HepG2 (cell line): ENCODE measurements around the gene BLCAP. TPM values are rescaled to one million over a fixed set of nuclear protein-coding genes. Genes with fewer than 3 reads are reported as not detected.

Experiments
- EHMT2 ChIP-seq: fragments of 200-600 bp; sonication (generic); IDR thresholded peaks from 2 replicates; pipeline ENCODE4 v1.7.0; 2017; ENCODE audit warnings: antibody characterized with exemption, low read depth, low read length, borderline replicate concordance
- ELF4 ChIP-seq: sonication (generic); formaldehyde crosslinking; IDR thresholded peaks from 2 replicates; pipeline ENCODE4 v1.5.0; 2020; ENCODE audit warnings: missing genetic modification reagents, mild to moderate bottlenecking, moderate library complexity, borderline replicate concordance
- GATA4 ChIP-seq: sonication (generic); IDR thresholded peaks from 2 replicates; pipeline ENCODE4 v1.6.1; 2016; ENCODE audit warnings: antibody characterized with exemption, low read depth, borderline replicate concordance
- KDM5A ChIP-seq: fragments of 200-600 bp; sonication (generic); IDR thresholded peaks from 2 replicates; pipeline ENCODE4 v1.7.0; 2018; ENCODE audit warnings: antibody characterized with exemption, mild to moderate bottlenecking, low read length, borderline replicate concordance
- KMT2B ChIP-seq: IDR thresholded peaks from 2 replicates; pipeline ENCODE4 v1.6.1; 2016; ENCODE audit warnings: missing genetic modification reagents, missing compliant biosample characterization
- NR2F2 ChIP-seq: IDR thresholded peaks from 2 replicates; pipeline ENCODE4 v1.6.1; 2012; ENCODE audit warnings: low read depth, inconsistent platforms, borderline replicate concordance
- SP1 ChIP-seq, 2 experiments: fragments of 450-650 bp in 1 of 2; sonication (generic) in 1 of 2; formaldehyde crosslinking in 1 of 2; IDR thresholded peaks; 2 replicates each; pipeline versions ENCODE4 v1.4.0 to v1.6.1; 2016 to 2020; ENCODE audit warnings: missing genetic modification reagents in 1 of 2
- THAP7 ChIP-seq: sonication (generic); formaldehyde crosslinking; IDR thresholded peaks from 2 replicates; pipeline ENCODE4 v1.8.1; 2023; ENCODE audit warnings: mild to moderate bottlenecking, missing genetic modification reagents
- ZKSCAN8 ChIP-seq: IDR thresholded peaks from 2 replicates; pipeline ENCODE4 v1.6.1; 2016; ENCODE audit warnings: borderline replicate concordance, missing genetic modification reagents, missing compliant biosample characterization
- ZNF12 ChIP-seq: sonication (generic); formaldehyde crosslinking; IDR thresholded peaks from 2 replicates; pipeline ENCODE4 v1.5.0; 2020; ENCODE audit warnings: missing genetic modification reagents
- ZNF253 ChIP-seq: sonication (generic); formaldehyde crosslinking; IDR thresholded peaks from 2 replicates; pipeline ENCODE4 v1.8.0; 2022; ENCODE audit warnings: mild to moderate bottlenecking, missing genetic modification reagents, borderline replicate concordance
- ZNF512B ChIP-seq: sonication (generic); formaldehyde crosslinking; IDR thresholded peaks from 2 replicates; pipeline ENCODE4 v1.5.1; 2020; ENCODE audit warnings: missing genetic modification reagents, mild to moderate bottlenecking, borderline replicate concordance
- ZNF530 ChIP-seq: sonication (generic); formaldehyde crosslinking; IDR thresholded peaks from 2 replicates; pipeline ENCODE4 v1.5.0; 2020; ENCODE audit warnings: low read depth, mild to moderate bottlenecking, missing genetic modification reagents
- ZNF546 ChIP-seq: sonication (generic); formaldehyde crosslinking; conservative IDR thresholded peaks from 2 replicates; pipeline ENCODE4 v1.8.1; 2023; ENCODE audit warnings: mild to moderate bottlenecking, missing genetic modification reagents
- ZNF878 ChIP-seq: sonication (generic); formaldehyde crosslinking; IDR thresholded peaks from 2 replicates; pipeline ENCODE4 v1.8.1; 2023; ENCODE audit warnings: mild to moderate bottlenecking, missing genetic modification reagents, moderate library complexity
- polyA plus RNA-seq, 8 experiments: library from polyadenylated mRNA; depleted of rRNA in 3 of 8; stranded (reverse) in 7 of 8; unstranded in 1 of 8; fragments of >200 nt; fragmentation: Illumina TruSeq in 4 of 8; extraction: Trizol in 4 of 8; gene quantifications; 2 replicates each; pipeline versions ENCODE4 v1.2.1 to v1.2.3, GENCODE V29; 2011 to 2016; ENCODE audit warnings: low read depth in 4 of 8, missing spikeins in 1 of 8, mixed read lengths in 1 of 8; ENCODE audit not compliant: insufficient read depth in 1 of 8
- total RNA-seq, 5 experiments: library from RNA; depleted of rRNA; stranded (reverse); fragments of >200 nt; fragmentation: Illumina TruSeq; extraction: Trizol; gene quantifications; 2 replicates each; pipeline ENCODE4 v1.2.3, GENCODE V29; 2016; ENCODE audit warnings: low read depth in 1 of 5
- TF ChIP-seq, protein P1 (sequence below): sonication (generic); formaldehyde crosslinking; IDR thresholded peaks from 2 replicates; pipeline ENCODE4 v1.4.0; 2020; ENCODE audit warnings: missing genetic modification reagents, mild to moderate bottlenecking, borderline replicate concordance
- TF ChIP-seq, protein P2 (sequence below): sonication (generic); formaldehyde crosslinking; IDR thresholded peaks from 2 replicates; pipeline ENCODE4 v1.4.0; 2020; ENCODE audit warnings: missing genetic modification reagents

Gene BLCAP
- total and polyA plus RNA-seq, 2 of the 13 experiments (the other 11 are each of a cell fraction or from before 2014, with no cell fraction given), result 52.4 to 86.8 TPM

GRCh38 chr20:37527638-37528445 lies at the start of gene BLCAP (continued):
- TF ChIP-seq, protein P1, sequence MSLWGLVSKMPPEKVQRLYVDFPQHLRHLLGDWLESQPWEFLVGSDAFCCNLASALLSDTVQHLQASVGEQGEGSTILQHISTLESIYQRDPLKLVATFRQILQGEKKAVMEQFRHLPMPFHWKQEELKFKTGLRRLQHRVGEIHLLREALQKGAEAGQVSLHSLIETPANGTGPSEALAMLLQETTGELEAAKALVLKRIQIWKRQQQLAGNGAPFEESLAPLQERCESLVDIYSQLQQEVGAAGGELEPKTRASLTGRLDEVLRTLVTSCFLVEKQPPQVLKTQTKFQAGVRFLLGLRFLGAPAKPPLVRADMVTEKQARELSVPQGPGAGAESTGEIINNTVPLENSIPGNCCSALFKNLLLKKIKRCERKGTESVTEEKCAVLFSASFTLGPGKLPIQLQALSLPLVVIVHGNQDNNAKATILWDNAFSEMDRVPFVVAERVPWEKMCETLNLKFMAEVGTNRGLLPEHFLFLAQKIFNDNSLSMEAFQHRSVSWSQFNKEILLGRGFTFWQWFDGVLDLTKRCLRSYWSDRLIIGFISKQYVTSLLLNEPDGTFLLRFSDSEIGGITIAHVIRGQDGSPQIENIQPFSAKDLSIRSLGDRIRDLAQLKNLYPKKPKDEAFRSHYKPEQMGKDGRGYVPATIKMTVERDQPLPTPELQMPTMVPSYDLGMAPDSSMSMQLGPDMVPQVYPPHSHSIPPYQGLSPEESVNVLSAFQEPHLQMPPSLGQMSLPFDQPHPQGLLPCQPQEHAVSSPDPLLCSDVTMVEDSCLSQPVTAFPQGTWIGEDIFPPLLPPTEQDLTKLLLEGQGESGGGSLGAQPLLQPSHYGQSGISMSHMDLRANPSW (CRISPR knock-in tag), result peak; percentile 79; the same call in 1 of the 2 replicates
- TF ChIP-seq ZNF512B (CRISPR knock-in tag) (no peak), ZNF530 (CRISPR knock-in tag) (0 out of 2 replicates have a peak, but pooled peaks have one; percentile 32), ZNF878 (CRISPR knock-in tag) (no peak), ELF4 (CRISPR knock-in tag) (peak; percentile 97), THAP7 (CRISPR knock-in tag) (0 out of 2 replicates have a peak, but pooled peaks have one; percentile 75), ZNF546 (CRISPR knock-in tag) (no peak; the same call in 1 of the 2 replicates), KMT2B (CRISPR knock-in tag) (peak; percentile 93), EHMT2 (peak; percentile 73; the same call in 1 of the 2 replicates), ZNF12 (CRISPR knock-in tag) (peak; percentile 82), NR2F2 (peak; percentile 64; the same call in 1 of the 2 replicates), GATA4 (peak; percentile 51; the same call in 1 of the 2 replicates), ZKSCAN8 (CRISPR knock-in tag) (peak; percentile 45; the same call in 1 of the 2 replicates), ZNF253 (peak; percentile 90; the same call in 1 of the 2 replicates), SP1 (IDR thresholded peaks at IDR 0.05) (no peak), SP1 (CRISPR knock-in tag; IDR thresholded peaks at IDR 0.05) (peak; percentile 61), KDM5A (peak; percentile 91)
- TF ChIP-seq, protein P2, sequence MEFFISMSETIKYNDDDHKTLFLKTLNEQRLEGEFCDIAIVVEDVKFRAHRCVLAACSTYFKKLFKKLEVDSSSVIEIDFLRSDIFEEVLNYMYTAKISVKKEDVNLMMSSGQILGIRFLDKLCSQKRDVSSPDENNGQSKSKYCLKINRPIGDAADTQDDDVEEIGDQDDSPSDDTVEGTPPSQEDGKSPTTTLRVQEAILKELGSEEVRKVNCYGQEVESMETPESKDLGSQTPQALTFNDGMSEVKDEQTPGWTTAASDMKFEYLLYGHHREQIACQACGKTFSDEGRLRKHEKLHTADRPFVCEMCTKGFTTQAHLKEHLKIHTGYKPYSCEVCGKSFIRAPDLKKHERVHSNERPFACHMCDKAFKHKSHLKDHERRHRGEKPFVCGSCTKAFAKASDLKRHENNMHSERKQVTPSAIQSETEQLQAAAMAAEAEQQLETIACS, result no peak
